ENCODE data around the gene HSPG2.

DNA sequence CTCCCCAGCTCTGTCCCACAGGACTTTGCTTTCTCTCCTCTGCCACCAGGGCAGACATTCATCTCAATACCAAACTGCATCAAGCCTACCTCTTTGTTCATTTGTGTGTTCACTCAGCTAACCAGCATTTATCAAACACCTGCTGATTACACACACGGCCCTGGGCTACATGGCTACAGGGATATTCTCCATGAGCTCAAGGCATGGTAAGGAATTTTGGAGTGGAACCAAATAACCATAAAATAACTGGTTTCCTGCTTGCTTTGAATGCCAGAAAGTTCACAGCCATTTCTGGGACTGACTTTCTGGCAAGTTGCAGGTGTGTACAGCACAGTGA, 70.4 kb downstream of the HSPG2 start:
- TF ChIP-seq POLR2AphosphoS5 (IDR thresholded peaks at IDR 0.05; ENCODE audit: low read depth, low read length): no peak
- TF ChIP-seq PHF20 (CRISPR knock-in tag; IDR thresholded peaks at IDR 0.05): no peak
- no peak for TF ChIP-seq ZNF746 (CRISPR knock-in tag; IDR thresholded peaks at IDR 0.05)
- TF ChIP-seq MAZ (IDR thresholded peaks at IDR 0.05; ENCODE audit: borderline replicate concordance, low read depth, low read length): no peak
- TF ChIP-seq MAZ (CRISPR knock-in tag; IDR thresholded peaks at IDR 0.05; ENCODE audit: low read depth): no peak
- TF ChIP-seq, protein P1, sequence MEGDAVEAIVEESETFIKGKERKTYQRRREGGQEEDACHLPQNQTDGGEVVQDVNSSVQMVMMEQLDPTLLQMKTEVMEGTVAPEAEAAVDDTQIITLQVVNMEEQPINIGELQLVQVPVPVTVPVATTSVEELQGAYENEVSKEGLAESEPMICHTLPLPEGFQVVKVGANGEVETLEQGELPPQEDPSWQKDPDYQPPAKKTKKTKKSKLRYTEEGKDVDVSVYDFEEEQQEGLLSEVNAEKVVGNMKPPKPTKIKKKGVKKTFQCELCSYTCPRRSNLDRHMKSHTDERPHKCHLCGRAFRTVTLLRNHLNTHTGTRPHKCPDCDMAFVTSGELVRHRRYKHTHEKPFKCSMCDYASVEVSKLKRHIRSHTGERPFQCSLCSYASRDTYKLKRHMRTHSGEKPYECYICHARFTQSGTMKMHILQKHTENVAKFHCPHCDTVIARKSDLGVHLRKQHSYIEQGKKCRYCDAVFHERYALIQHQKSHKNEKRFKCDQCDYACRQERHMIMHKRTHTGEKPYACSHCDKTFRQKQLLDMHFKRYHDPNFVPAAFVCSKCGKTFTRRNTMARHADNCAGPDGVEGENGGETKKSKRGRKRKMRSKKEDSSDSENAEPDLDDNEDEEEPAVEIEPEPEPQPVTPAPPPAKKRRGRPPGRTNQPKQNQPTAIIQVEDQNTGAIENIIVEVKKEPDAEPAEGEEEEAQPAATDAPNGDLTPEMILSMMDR (CRISPR knock-in tag; IDR thresholded peaks at IDR 0.05): no peak
- TF ChIP-seq MTA1 (CRISPR knock-in tag; IDR thresholded peaks at IDR 0.05; ENCODE audit: borderline replicate concordance): no peak
- no peak for TF ChIP-seq POLR2A (IDR thresholded peaks at IDR 0.05; ENCODE audit: insufficient read depth in 1 of 2, low read depth in 2 of 2, low read length in 2 of 2)
- TF ChIP-seq, protein P2, sequence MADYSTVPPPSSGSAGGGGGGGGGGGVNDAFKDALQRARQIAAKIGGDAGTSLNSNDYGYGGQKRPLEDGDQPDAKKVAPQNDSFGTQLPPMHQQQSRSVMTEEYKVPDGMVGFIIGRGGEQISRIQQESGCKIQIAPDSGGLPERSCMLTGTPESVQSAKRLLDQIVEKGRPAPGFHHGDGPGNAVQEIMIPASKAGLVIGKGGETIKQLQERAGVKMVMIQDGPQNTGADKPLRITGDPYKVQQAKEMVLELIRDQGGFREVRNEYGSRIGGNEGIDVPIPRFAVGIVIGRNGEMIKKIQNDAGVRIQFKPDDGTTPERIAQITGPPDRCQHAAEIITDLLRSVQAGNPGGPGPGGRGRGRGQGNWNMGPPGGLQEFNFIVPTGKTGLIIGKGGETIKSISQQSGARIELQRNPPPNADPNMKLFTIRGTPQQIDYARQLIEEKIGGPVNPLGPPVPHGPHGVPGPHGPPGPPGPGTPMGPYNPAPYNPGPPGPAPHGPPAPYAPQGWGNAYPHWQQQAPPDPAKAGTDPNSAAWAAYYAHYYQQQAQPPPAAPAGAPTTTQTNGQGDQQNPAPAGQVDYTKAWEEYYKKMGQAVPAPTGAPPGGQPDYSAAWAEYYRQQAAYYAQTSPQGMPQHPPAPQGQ (CRISPR knock-in tag; IDR thresholded peaks at IDR 0.05; ENCODE audit: borderline replicate concordance): no peak
- no peak for TF ChIP-seq ZNF24 (IDR thresholded peaks at IDR 0.05)
- TF ChIP-seq ZFP62 (CRISPR knock-in tag; IDR thresholded peaks at IDR 0.05): no peak
- no peak for TF ChIP-seq ZNF777 (CRISPR knock-in tag; IDR thresholded peaks at IDR 0.05)
- no peak for TF ChIP-seq SRSF9 (IDR thresholded peaks at IDR 0.05; ENCODE audit: borderline replicate concordance, insufficient read depth, low read depth, low read length, poor library complexity, severe bottlenecking)
- no peak for TF ChIP-seq FOXC1 (CRISPR knock-in tag; IDR thresholded peaks at IDR 0.05; ENCODE audit: borderline replicate concordance)
- no peak for TF ChIP-seq TP53 (CRISPR knock-in tag; conservative IDR thresholded peaks at IDR 0.05)
